Neuronal stem cell (in vitro differentiated cells): ENCODE data around the gene CACNG3.
"Not testable (repeated sequence)": the region's sequence is repeated elsewhere in the genome, so short reads cannot be mapped to it uniquely, and the experiment has no call there.

Experiments used
- DNase-seq: peaks from one replicate; pipeline ENCODE4 v3.0.0-alpha.2; 2013; ENCODE audit warnings: low spot score
- H2AFZ ChIP-seq: one replicate; pipeline ENCODE4 v1.6.1; 2013; ENCODE audit warnings: mild to moderate bottlenecking, low read length, inconsistent platforms
- H2AK5ac ChIP-seq: 2 replicates; pipeline ENCODE4 v1.6.1; 2013; ENCODE audit warnings: low read depth, mild to moderate bottlenecking, inconsistent platforms, low read length, moderate library complexity, mixed read lengths
- H2BK120ac ChIP-seq: 2 replicates; pipeline ENCODE4 v1.6.1; 2013; ENCODE audit warnings: low read depth, mild to moderate bottlenecking, inconsistent platforms, low read length, moderate library complexity, mixed read lengths
- H2BK12ac ChIP-seq: one replicate; pipeline ENCODE4 v1.6.1; 2013; ENCODE audit warnings: low read length, inconsistent platforms
- H2BK15ac ChIP-seq: 2 replicates; pipeline ENCODE4 v1.6.1; 2013; ENCODE audit warnings: mild to moderate bottlenecking, low read length, inconsistent platforms, mixed read lengths
- H2BK5ac ChIP-seq: one replicate; pipeline ENCODE4 v1.6.1; 2013; ENCODE audit warnings: inconsistent platforms, mild to moderate bottlenecking, low read length, moderate library complexity
- H3K14ac ChIP-seq: one replicate; pipeline ENCODE4 v1.6.1; 2013; ENCODE audit warnings: low read length, inconsistent platforms
- H3K18ac ChIP-seq: 2 replicates; pipeline ENCODE4 v1.6.1; 2013; ENCODE audit warnings: low read length, inconsistent platforms
- H3K23ac ChIP-seq: 2 replicates; pipeline ENCODE4 v1.6.1; 2013; ENCODE audit warnings: low read depth, mild to moderate bottlenecking, mixed read lengths, low read length, inconsistent platforms; ENCODE audit not compliant: poor library complexity
- H3K27ac ChIP-seq: replicated peaks from 3 replicates; pipeline ENCODE4 v1.5.1; 2013; ENCODE audit warnings: low read length, inconsistent platforms
- H3K27me3 ChIP-seq, 3 experiments: 2 replicates each; pipeline ENCODE4 v1.6.1; 2013; ENCODE audit warnings: low read length in 3 of 3, mild to moderate bottlenecking in 2 of 3, inconsistent platforms in 1 of 3, low read depth in 1 of 3, mixed read lengths in 1 of 3, moderate library complexity in 1 of 3; ENCODE audit not compliant: control insufficient read depth in 3 of 3, insufficient read depth in 3 of 3
- H3K36me3 ChIP-seq, 2 donors: replicated peaks in 1 of 2; 2 replicates each; pipeline ENCODE4 v1.6.1; 2013; ENCODE audit warnings: low read length in 2 of 2; ENCODE audit not compliant: control insufficient read depth in 2 of 2, insufficient read depth in 2 of 2
- H3K4ac ChIP-seq: 2 replicates; pipeline ENCODE4 v1.6.1; 2013; ENCODE audit warnings: inconsistent platforms, mild to moderate bottlenecking, low read length, moderate library complexity
- H3K4me1 ChIP-seq, 2 donors: 1 replicate in 1 of 2; 2 replicates in 1 of 2; pipeline ENCODE4 v1.6.1; 2013; ENCODE audit warnings: low read length in 2 of 2, low read depth in 1 of 2; ENCODE audit not compliant: control insufficient read depth in 2 of 2, insufficient read depth in 1 of 2
- H3K4me2 ChIP-seq: one replicate; pipeline ENCODE4 v1.6.1; 2013; ENCODE audit warnings: mild to moderate bottlenecking, low read length, inconsistent platforms; ENCODE audit not compliant: insufficient read depth, poor library complexity, severe bottlenecking
- H3K4me3 ChIP-seq, 2 donors: 2 replicates each; pipeline ENCODE4 v1.5.1; 2013; ENCODE audit warnings: low read length in 2 of 2, mild to moderate bottlenecking in 2 of 2, inconsistent platforms in 1 of 2, moderate library complexity in 1 of 2
- H3K79me1 ChIP-seq: one replicate; pipeline ENCODE4 v1.6.1; 2013; ENCODE audit warnings: low read depth, mild to moderate bottlenecking, inconsistent platforms, low read length, moderate library complexity
- H3K9ac ChIP-seq: one replicate; pipeline ENCODE4 v1.6.1; 2013; ENCODE audit warnings: mild to moderate bottlenecking, low read depth, low read length, inconsistent platforms; ENCODE audit not compliant: poor library complexity
- H3K9me3 ChIP-seq, 2 donors: replicated peaks in 1 of 2; 2 replicates each; pipeline versions ENCODE3 to v1.6.1; 2013; ENCODE audit warnings: low read length in 2 of 2, mild to moderate bottlenecking in 2 of 2, inconsistent platforms in 1 of 2, low read depth in 1 of 2, mixed read lengths in 1 of 2, moderate library complexity in 1 of 2; ENCODE audit not compliant: control insufficient read depth in 2 of 2, insufficient read depth in 1 of 2
- H4K8ac ChIP-seq: one replicate; pipeline ENCODE4 v1.6.1; 2013; ENCODE audit warnings: low read depth, mild to moderate bottlenecking, inconsistent platforms, low read length, moderate library complexity
- H4K91ac ChIP-seq: one replicate; pipeline ENCODE4 v1.6.1; 2013; ENCODE audit warnings: low read length, low read depth, mild to moderate bottlenecking, inconsistent platforms; ENCODE audit not compliant: poor library complexity
- WGBS, 2 donors: extraction: QIAGEN DNeasy Blood & Tissue Kit; methylation state at CpG; one replicate each; pipeline ENCODE4 v1.1.7; 2013; ENCODE audit warnings: missing lambda C conversion rate in 2 of 2, mixed read lengths in 1 of 2; ENCODE audit not compliant: insufficient read length in 2 of 2, insufficient replicate concordance in 1 of 2; ENCODE audit errors: extremely low coverage in 2 of 2; 5-methylcytosine and 5-hydroxymethylcytosine counted together

CACNG3 gene

DNA sequence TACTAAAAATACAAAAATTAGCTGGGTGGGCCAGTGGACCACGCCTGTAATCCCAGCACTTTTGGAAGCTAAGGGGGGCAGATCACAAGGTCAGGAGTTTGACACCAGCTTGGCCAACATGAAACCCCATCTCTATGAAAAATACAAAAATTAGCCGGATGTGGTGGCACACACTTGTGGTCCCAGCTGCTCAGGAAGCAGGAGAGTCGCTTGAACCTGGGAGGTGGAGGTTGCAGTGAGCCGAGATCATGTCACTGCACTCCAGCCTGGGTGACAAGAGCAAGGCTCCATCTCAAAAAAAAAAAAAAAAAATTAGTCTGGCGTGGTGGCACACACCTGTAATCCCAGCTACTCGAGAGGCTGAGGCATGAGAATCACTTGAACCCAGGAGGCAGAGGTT is 44.6 kb downstream of the CACNG3 start:
- H3K4me1 ChIP-seq, H3K79me1 ChIP-seq, H2BK120ac ChIP-seq, H3K14ac ChIP-seq, H3K23ac ChIP-seq, H2AFZ ChIP-seq, H2BK15ac ChIP-seq, H2BK12ac ChIP-seq, DNase-seq, H3K9ac ChIP-seq, H3K27ac ChIP-seq, H3K27me3 ChIP-seq, H4K91ac ChIP-seq, H2AK5ac ChIP-seq, H3K4me2 ChIP-seq, H2BK5ac ChIP-seq, H3K4ac ChIP-seq, H3K36me3 ChIP-seq, H3K9me3 ChIP-seq, H3K18ac ChIP-seq, H4K8ac ChIP-seq, H3K4me3 ChIP-seq: not testable (repeated sequence)
- no CpG with 5 or more reads among the region's 6 CpGs for WGBS, 2 donors

DNA sequence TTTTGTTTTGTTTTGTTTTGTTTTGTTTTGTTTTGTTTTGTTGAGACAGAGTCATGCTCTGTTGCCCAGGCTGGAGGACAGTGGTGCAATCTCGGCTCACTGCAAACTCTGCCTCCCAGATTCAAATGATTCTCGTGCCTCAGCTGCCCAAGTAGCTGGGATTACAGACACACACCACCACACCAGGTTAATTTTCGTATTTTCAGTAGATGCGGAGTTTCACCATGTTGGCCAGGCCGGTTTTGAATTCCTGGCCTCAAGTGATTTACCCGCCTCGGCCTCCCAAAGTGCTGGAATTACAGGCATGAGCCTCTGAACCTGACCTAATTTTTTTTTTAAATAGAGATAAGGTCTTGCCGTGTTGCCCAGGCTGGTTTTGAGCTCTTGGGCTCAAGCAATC is 46.5 kb downstream of the CACNG3 start:
- H3K18ac ChIP-seq: no peak overlapping the region
- no peak overlapping the region for H3K27ac ChIP-seq
- H3K79me1 ChIP-seq: no peaks in the 10 kb centered on the region
- H3K27me3 ChIP-seq: no peaks in the 10 kb centered on the region
- no peak overlapping the region for H3K4me2 ChIP-seq
- no peak overlapping the region for H3K14ac ChIP-seq
- no peak overlapping the region for H2AK5ac ChIP-seq
- DNase-seq: no peak
- no peak overlapping the region for H3K4me3 ChIP-seq
- no peaks in the 10 kb centered on the region for H3K9me3 ChIP-seq
- H2BK5ac ChIP-seq: no peak overlapping the region
- H4K91ac ChIP-seq: no peak overlapping the region
- no peak overlapping the region for H3K9ac ChIP-seq
- H3K23ac ChIP-seq: no peak overlapping the region
- no peak overlapping the region for H2AFZ ChIP-seq
- no peaks in the 10 kb centered on the region for H3K36me3 ChIP-seq
- H2BK120ac ChIP-seq: no peak overlapping the region
- H4K8ac ChIP-seq: no peak overlapping the region
- WGBS, 2 donors: no CpG with 5 or more reads among the region's 8 CpGs
- H2BK12ac ChIP-seq: no peak overlapping the region
- no peak overlapping the region for H2BK15ac ChIP-seq
- no peak overlapping the region for H3K4ac ChIP-seq
- H3K4me1 ChIP-seq: peaks cover 0 to 1% of the 10 kb centered on the region in 2 donors

DNA sequence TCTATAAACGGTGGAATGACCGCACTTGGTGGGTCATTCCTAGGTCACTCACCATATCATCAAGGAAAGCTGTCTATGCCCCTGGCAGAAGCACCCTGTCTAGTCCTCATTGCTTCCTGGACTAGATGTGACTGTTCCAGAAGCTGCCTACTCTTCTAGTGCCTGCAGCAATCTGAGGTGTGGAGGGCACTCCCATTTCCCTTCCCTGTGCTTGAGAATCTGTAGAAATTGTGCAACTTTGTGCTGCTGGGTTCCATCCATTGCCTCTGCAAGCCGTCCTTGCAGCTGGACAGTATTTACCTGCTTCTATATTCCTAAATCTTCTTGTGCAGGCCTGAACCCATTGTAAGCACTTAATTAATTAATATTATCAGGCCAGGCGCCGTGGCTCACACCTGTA is 52.1 kb downstream of the CACNG3 start:
- H3K4ac ChIP-seq: no peak overlapping the region
- H3K4me2 ChIP-seq: no peak overlapping the region
- no peak overlapping the region for H3K4me3 ChIP-seq
- no peak for DNase-seq
- H2BK120ac ChIP-seq: no peak overlapping the region
- no peak overlapping the region for H2BK15ac ChIP-seq
- H3K36me3 ChIP-seq: no peaks in the 10 kb centered on the region
- H2BK5ac ChIP-seq: no peak overlapping the region
- no peaks in the 10 kb centered on the region for H3K9me3 ChIP-seq
- no peaks in the 10 kb centered on the region for H3K4me1 ChIP-seq
- WGBS, 2 donors: no CpG with 5 or more reads among the region's 5 CpGs
- H4K91ac ChIP-seq: no peak overlapping the region
- H3K18ac ChIP-seq: no peak overlapping the region
- no peak overlapping the region for H3K14ac ChIP-seq
- no peak overlapping the region for H2AFZ ChIP-seq
- no peaks in the 10 kb centered on the region for H3K27me3 ChIP-seq
- no peak overlapping the region for H3K23ac ChIP-seq
- H4K8ac ChIP-seq: no peak overlapping the region
- H3K9ac ChIP-seq: no peak overlapping the region
- no peaks in the 10 kb centered on the region for H3K79me1 ChIP-seq
- H2BK12ac ChIP-seq: no peak overlapping the region
- H3K27ac ChIP-seq: no peak overlapping the region
- no peak overlapping the region for H2AK5ac ChIP-seq

DNA sequence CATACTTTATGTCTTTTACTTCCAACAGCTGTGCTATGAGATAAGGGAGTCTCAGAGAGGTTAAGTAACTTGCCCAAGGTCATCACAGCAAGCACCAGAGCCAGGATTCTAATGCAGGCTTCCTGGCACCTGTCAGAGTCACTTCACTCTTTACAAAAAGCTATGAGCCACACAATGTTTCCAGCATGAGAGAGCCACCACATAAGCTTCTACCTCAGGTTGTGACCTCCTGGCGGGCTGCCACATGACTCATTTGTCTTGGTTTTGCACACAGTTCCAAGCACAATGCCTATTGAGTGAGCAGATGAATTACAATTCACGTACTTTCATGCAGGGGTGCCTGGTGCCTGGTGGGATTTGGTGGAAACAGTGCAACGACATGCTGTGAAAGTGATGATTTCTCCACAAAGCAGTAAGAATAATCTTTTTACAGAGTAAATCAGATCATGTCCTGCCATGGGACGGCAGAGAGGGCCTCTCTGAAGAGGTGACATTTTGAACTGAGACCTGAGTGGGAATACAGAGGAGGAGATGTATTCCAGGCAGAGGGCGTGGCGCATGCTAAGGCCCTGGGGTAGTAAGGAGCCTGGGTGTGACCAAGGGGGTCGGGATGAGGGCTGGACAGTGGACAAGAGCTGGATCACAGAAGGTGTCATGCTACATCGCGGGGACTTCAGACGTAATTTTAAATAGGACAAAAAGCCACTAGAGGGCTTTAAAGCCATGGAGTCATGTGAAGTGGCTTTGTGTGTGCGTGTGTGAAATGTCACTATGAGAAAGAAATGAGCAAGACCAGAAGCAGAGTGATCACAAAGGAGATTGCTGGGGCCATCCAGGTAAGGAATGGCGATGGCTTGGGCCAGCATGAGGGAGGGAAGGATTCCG is 53.4 kb downstream of the CACNG3 start:
- Histone ChIP-seq H2BK120ac (no peak overlapping the region), H2AK5ac (no peak overlapping the region), H3K9ac (no peak overlapping the region), H3K36me3 (no peaks in the 10 kb centered on the region), H3K79me1 (no peaks in the 10 kb centered on the region), H2AFZ (no peak overlapping the region), H2BK5ac (no peak overlapping the region), H3K9me3 (no peaks in the 10 kb centered on the region), H3K27ac (no peak overlapping the region), H3K23ac (no peak overlapping the region), H4K91ac (no peak overlapping the region), H2BK12ac (no peak overlapping the region), H3K4me3 (no peak overlapping the region), H3K18ac (no peak overlapping the region), H3K27me3 (no peaks in the 10 kb centered on the region), H3K4me1 (no peaks in the 10 kb centered on the region), H4K8ac (no peak overlapping the region), H3K4ac (no peak overlapping the region), H3K14ac (no peak overlapping the region), H3K4me2 (no peak overlapping the region), H2BK15ac (no peak overlapping the region)
- no CpG with 5 or more reads among the region's 13 CpGs for WGBS, 2 donors
- DNase-seq: no peak
